ENCODE measurements around the gene HINFP.
"Not testable (repeated sequence)": the region's sequence is repeated elsewhere in the genome, so short reads cannot be mapped to it uniquely, and the experiment has no call there.

HINFP gene

GRCh38 chr11:119100246-119100970 is 21.0 kb upstream of the HINFP start:
- DNase-seq, result peak; percentile 32

- peak; percentile 50 for DNase-seq
These were observed 20.2 kb upstream of the HINFP start for GRCh38 chr11:119100994-119101758.

DNA sequence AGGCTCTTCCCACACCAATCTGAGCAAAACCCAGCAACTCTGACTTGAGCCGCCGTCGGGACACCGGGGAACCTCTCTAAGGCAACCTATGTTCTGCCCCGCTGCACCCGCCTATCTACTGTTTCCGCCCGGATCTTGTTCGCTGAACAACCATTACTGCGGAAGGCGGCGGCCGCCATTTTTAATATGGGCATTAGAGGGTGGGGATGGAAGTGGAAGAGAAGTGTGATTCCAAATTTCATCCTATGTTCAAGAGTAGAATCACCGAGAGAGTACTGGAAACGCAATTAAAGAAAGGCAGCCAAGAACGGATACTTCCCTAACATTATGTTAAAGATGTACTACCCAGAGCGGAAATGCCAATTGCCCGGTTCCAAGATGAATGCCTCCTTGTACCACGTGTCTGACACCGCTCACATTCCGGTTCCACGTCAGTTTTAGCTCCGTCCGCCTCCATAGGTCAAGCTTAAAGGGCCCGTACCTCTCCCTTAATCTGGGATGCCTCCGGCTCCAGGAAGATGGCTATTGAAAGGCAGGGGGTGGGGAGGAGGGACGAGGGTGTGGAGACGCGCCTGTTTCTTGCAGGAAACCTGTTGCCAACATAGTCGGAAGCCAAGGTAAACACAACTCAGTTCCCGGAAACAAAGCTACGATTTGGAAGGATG is 19.5 kb upstream of the HINFP start, which contains the start of gene DPAGT1:
Gene DPAGT1, minus strand, starts transcription at position 95 of the 665 bp plus-strand sequence. CDS start 198 bp downstream, outside the sequence.
- DNase-seq, result peak; percentile 91

DNA sequence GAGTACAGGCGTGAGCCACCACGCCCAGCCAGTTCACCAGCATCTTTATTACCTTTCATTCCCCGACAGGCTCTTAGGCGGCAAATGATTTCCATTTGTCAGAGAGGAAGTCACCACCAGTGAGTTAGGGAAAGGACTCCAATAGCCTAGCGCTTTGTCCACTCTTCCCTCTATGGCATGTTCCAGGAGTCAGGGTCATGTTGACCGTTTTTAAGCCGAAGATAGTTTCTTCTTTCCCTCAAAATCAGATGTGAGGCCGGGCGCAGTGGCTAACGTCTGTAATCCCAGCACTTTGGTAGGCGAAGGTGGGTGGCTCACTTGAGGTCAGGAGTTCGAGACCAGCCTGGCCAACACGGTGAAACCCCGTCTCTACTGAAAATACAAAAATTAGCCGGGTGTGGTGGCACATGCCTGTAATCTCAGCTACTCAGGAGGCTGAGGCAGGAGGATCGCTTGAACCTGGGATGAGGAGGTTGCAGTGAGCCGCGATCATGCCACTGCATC is 18.2 kb upstream of the HINFP start:
- not testable (repeated sequence) for DNase-seq

GRCh38 chr11:119103793-119104192 is 17.6 kb upstream of the HINFP start:
- DNase-seq, result no peak

GRCh38 chr11:119106564-119107537 is 14.5 kb upstream of the HINFP start, which contains the start of gene C2CD2L:
TSS of gene C2CD2L (plus strand) at chr11:119107344. CDS start at chr11:119107742, 398 bp downstream.
- DNase-seq, result peak; percentile 92

DNA sequence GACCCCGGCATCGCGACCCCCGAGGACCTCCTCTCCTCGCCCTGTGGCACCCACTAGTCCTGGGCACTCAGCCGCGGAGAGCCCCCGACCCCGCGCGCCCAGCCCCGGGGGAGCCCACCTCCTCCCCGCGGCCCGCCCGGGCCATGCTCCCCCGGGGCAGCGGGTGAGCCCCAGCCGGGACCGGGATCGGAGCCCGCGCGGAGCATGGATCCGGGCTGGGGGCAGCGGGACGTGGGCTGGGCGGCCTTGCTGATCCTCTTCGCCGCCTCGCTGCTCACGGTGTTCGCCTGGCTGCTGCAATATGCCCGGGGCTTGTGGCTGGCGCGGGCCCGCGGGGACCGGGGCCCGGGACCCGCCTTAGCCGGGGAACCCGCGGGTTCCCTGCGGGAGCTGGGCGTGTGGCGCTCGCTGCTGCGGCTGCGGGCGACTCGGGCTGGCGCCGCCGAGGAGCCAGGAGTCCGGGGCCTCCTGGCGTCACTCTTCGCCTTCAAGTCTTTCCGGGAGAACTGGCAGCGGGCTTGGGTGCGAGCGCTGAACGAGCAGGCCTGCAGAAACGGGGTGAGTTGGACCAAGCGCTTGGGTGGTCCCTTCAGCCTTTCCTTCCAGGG is 13.7 kb upstream of the HINFP start:
- no peak for DNase-seq

DNA sequence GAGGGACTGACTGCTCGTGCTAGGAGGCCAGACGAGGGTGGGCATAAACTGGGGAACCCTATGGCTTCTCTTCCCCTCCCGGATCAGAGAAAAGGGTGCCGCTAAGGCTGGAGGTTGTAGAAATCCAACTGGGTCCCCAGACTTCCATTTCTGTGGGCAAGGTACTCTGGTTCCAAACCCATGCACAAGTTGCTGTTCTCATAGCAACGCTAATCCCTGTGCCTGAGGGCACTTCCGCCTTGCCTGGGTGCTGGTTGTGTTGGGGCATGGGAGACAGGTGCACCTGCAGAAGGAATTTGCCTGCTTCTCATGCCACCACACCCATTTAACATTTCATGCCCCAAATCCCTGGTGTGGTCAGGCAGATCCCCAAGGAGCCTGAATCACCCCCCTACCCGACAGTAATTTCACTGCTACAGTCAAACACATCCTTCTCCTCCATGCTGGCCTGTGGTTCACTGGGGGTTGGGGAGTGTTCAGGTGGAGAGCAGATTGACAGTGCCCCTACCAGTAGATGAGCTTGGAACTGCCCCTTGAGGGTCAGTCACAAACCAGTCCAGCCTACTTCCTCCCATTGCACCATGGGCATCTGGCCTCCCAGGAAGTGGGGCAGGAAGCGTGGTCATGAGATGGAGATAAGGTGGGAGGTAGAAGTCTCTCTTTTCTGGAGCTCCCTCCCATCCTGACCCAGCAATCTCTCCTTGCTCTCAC is 13.1 kb upstream of the HINFP start:
- peak; percentile 78 for DNase-seq

GRCh38 chr11:119108857-119109221 is 12.5 kb upstream of the HINFP start:
- DNase-seq, result no peak

DNA sequence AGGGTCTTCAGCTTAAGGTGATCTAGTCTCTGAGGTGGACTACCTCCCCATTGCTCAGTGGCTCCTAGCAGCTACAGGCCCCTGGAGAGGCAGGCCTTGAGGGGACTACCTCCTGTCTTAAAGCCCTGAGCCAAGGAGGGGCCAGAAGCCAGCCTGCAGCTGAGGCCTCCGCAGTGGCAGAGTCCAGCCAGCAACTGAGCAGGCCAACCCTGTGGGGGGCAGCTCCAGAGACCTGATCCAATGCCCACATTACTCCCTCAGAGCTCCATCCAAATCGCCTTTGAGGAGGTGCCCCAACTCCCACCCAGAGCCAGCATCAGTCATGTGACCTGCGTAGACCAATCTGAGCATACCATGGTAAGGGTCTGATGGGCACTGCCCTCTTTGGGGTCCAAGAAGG is 11.5 kb upstream of the HINFP start:
- DNase-seq, result no peak

- DNase-seq, result no peak
These were observed 10.9 kb upstream of the HINFP start for GRCh38 chr11:119110439-119110838.

DNA sequence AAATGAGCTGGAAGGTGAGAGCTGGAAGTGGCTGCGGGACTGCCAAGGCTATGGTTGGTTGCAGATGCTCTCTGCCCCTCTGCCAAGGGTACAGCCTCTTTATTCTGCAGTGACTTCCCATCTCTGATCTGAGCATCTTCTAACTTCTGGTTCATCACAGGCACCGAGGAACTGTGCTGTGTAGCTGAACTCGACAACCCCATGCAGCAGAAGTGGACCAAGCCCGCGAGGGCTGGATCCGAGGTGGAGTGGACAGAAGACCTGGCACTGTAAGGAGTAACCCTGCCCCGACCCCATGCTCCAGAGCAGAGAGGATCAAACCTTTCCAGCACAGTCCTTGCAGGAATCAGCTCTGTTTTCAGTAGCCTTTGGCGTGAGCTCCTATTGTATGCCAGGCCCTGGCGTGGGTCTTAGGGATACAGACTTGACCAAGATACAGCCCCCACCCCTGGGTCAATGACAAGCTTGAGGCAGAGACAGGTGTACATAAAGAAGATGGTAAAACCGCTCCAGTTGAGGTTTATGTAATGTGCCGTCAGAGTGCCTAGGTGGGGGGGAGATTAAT is 9.9 kb upstream of the HINFP start:
- DNase-seq, result no peak

DNA sequence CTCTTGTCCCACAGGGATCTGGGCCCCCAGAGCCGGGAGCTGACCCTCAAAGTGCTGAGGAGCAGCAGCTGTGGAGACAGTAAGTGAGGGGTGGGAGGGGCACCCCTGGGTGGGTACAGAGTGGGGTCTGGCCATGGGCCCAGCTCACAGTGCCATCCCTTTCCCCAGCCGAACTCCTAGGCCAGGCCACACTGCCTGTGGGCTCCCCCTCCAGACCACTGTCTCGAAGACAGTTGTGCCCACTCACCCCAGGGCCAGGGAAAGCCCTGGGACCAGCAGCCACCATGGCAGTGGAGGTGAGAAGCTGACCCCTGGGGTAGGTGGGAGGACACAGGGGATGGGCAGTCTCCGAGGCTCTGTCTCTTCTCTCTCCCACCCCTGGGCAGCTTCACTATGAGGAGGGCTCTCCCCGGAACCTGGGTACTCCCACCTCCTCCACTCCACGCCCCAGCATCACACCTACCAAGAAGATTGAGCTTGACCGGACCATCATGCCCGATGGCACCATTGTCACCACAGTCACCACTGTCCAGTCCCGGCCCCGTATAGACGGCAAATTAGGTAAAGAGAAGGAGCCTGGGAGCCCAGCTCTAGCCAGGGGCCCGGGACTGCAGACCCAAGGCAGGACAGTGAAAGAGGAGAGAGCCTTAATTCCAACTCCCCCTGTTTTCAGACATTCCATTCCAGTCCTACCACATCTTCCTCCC is 8.9 kb upstream of the HINFP start:
- DNase-seq, result no peak

- no peak for DNase-seq
These were observed 7.7 kb upstream of the HINFP start for GRCh38 chr11:119113716-119114115.

DNA sequence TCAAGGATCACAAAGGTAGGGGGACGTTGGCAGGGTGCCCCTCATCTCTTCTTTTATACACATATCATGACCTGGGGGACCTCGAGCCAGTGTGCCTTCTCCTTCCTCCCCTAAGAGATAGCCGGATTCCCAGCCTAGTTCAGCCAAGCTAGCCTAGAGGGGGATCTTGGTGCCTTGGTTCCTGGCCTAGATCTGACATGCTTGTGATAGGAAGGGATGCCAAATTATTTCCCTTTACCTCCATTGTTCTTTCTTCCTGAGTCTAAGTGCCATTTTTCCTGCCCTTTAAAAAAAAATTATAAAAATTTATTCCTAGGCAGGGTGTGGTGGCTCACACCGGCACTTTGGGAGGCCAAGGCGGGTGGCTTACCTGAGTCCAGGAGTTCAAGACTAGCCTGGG is 7.0 kb upstream of the HINFP start:
- no peak for DNase-seq

GRCh38 chr11:119115484-119116234 is 5.7 kb upstream of the HINFP start:
- DNase-seq, result no peak

- no peak for DNase-seq
These were observed 5.2 kb upstream of the HINFP start for GRCh38 chr11:119116235-119116594.

GRCh38 chr11:119116601-119117000 is 4.8 kb upstream of the HINFP start:
- DNase-seq, result no peak

GRCh38 chr11:119117004-119117706 is 4.2 kb upstream of the HINFP start:
- no peak for DNase-seq
